Right lobe of liver (tissue), 6 donors: ENCODE measurements around the gene HOXA13. TPM values are rescaled to one million over a fixed set of nuclear protein-coding genes. Genes with fewer than 3 reads are reported as not detected.

Source experiments
- ATAC-seq, 4 donors: fragments of 200-7000 bp; cut with Tn5 transposase; one replicate each; pipeline ENCODE4 v1.9.1; 2020; ENCODE audit warnings: mild to moderate bottlenecking in 4 of 4, moderate library complexity in 4 of 4
- DNase-seq, 3 donors: peaks; one replicate each; pipeline ENCODE4 v3.0.0-alpha.2; 2020
- H3K27ac ChIP-seq, 3 donors: fragments of 200-600 bp; one replicate each; pipeline ENCODE4 v1.8.0; 2022
- H3K27me3 ChIP-seq, 2 donors: fragments of 200-600 bp; one replicate each; pipeline ENCODE4 v1.8.0; 2022
- H3K36me3 ChIP-seq, 4 donors: fragments of 200-600 bp; sonication (generic) in 1 of 4; one replicate each; pipeline versions ENCODE4 v1.5.1 to v1.8.0; 2017 to 2022; ENCODE audit warnings: control low read depth in 1 of 4
- H3K4me1 ChIP-seq, 4 donors: fragments of 200-600 bp; sonication (generic) in 1 of 4; one replicate each; pipeline versions ENCODE4 v1.5.1 to v1.8.0; 2017 to 2022; ENCODE audit warnings: control low read depth in 1 of 4
- H3K4me3 ChIP-seq, 3 donors: fragments of 200-600 bp; one replicate each; pipeline ENCODE4 v1.8.0; 2022
- H3K9me3 ChIP-seq, 4 donors: fragments of 200-600 bp; sonication (generic) in 1 of 4; one replicate each; pipeline versions ENCODE4 v1.5.1 to v1.8.0; 2017 to 2022; ENCODE audit warnings: control low read depth in 1 of 4
- CTCF ChIP-seq, 4 donors: fragments of 200-600 bp in 3 of 4; fragments of 450-650 bp in 1 of 4; IDR thresholded peaks; one replicate each; pipeline versions ENCODE4 v1.5.1 to v1.8.0; 2016 to 2022; ENCODE audit warnings: antibody characterized with exemption in 4 of 4, mild to moderate bottlenecking in 2 of 4
- POLR2A ChIP-seq: fragments of 450-650 bp; IDR thresholded peaks from one replicate; pipeline ENCODE4 v1.6.1; 2017; ENCODE audit warnings: antibody characterized with exemption, mild to moderate bottlenecking
- WGBS: methylation state at CpG from one replicate; pipeline ENCODE4 v1.1.6; 2018; ENCODE audit warnings: low coverage, low lambda C conversion rate; ENCODE audit not compliant: insufficient coverage; ENCODE audit errors: missing lambda C conversion rate; 5-methylcytosine and 5-hydroxymethylcytosine counted together
- intact Hi-C, 2 donors: fragments of 100-400 bp; cut with DNase I; formaldehyde crosslinking; loops; one replicate each; pipeline versions ENCODE4 v1.11.2 to v1.14.1; 2022
- total RNA-seq, 6 experiments: library from RNA; depleted of rRNA in 2 of 6; stranded (reverse); fragments of >200 nt in 2 of 6; fragmentation: NEBNext Ultra II Directional in 3 of 6; extraction: Animal tissue kit (Norgen Biotek cat#: 25700) in 3 of 6; gene quantifications; one replicate each; pipeline versions ENCODE4 v1.1.0 to v1.2.4, GENCODE V29; 2016 to 2023
- donor health status: DM: no; HTN: yes; CAD: no.
- donor health status: DM: no; HTN: no; CAD: no.
- donor health status: DM: no; HTN: no; CAD: no.
- donor health status: DM: no; HTN: yes; CAD: no.
- donor health status: DM: no; HTN: yes; CAD: no.

The HOXA13 gene
- total RNA-seq, 6 experiments from 2014 or later, result not detected

GRCh38 chr7:27179030-27179429 lies 20.9 kb downstream of the HOXA13 start:
- no peak overlapping the region for H3K4me3 ChIP-seq
- peaks cover 53 to 90% of the 10 kb centered on the region in 2 donors for H3K27me3 ChIP-seq
- DNase-seq (peak in 1 of 3 donors; percentile 11), ATAC-seq (no peak)
- WGBS, result 26% methylated on average over 14 of the region's 14 CpGs
- no peak overlapping the region for H3K27ac ChIP-seq
- H3K36me3 ChIP-seq, result no peaks in the 10 kb centered on the region
- intact Hi-C loops, result no loop called here
- TF ChIP-seq CTCF (IDR thresholded peaks at IDR 0.05), result no peak
- no peak for TF ChIP-seq POLR2A
- peaks cover 0 to 7% (median 0%) of the 10 kb centered on the region in 4 donors for H3K4me1 ChIP-seq
- H3K9me3 ChIP-seq, result no peaks in the 10 kb centered on the region

- Histone ChIP-seq H3K9me3 (no peaks in the 10 kb centered on the region), H3K4me3 (no peak overlapping the region), H3K4me1 (peaks cover 0 to 9% (median 0%) of the 10 kb centered on the region in 4 donors), H3K36me3 (no peaks in the 10 kb centered on the region), H3K27me3 (peaks cover 59 to 90% of the 10 kb centered on the region in 2 donors), H3K27ac (no peak overlapping the region)
- ATAC-seq (no peak), DNase-seq (no peak)
- WGBS, result 54% methylated on average over 6 of the region's 6 CpGs
- intact Hi-C loops, result no loop called here
- TF ChIP-seq CTCF (IDR thresholded peaks at IDR 0.05), result no peak
- TF ChIP-seq POLR2A, result no peak
Measured at GRCh38 chr7:27178366-27178765, 21.5 kb downstream of the HOXA13 start.

- no peak for DNase-seq
- H3K27ac ChIP-seq, result no peak overlapping the region
- no peaks in the 10 kb centered on the region for H3K36me3 ChIP-seq
- no peak for TF ChIP-seq CTCF (IDR thresholded peaks at IDR 0.05)
- TF ChIP-seq POLR2A, result no peak
- H3K27me3 ChIP-seq, result peaks cover 54 to 90% of the 10 kb centered on the region in 2 donors
- ATAC-seq, result no peak
- WGBS, result 65% methylated on average over 5 of the region's 5 CpGs
- no peaks in the 10 kb centered on the region for H3K9me3 ChIP-seq
- H3K4me1 ChIP-seq, result peaks cover 0 to 14% (median 0%) of the 10 kb centered on the region in 4 donors
- intact Hi-C loops, result no loop called here
- H3K4me3 ChIP-seq, result no peak overlapping the region
Measured at GRCh38 chr7:27177795-27178320, 22.0 kb downstream of the HOXA13 start.

- no peak overlapping the region for H3K27ac ChIP-seq
- H3K4me1 ChIP-seq, result peaks cover 0 to 14% (median 0%) of the 10 kb centered on the region in 4 donors
- H3K36me3 ChIP-seq, result no peaks in the 10 kb centered on the region
- DNase-seq (peak in 1 of 3 donors; percentile 39), ATAC-seq (no peak)
- H3K9me3 ChIP-seq, result no peaks in the 10 kb centered on the region
- TF ChIP-seq CTCF (IDR thresholded peaks at IDR 0.05), result no peak
- no peak for TF ChIP-seq POLR2A
- H3K4me3 ChIP-seq, result no peak overlapping the region
- peaks cover 50 to 91% of the 10 kb centered on the region in 2 donors for H3K27me3 ChIP-seq
- intact Hi-C loops, result no loop called here
- WGBS, result 51% methylated on average over 14 of the region's 22 CpGs
Measured at GRCh38 chr7:27176962-27177794, 22.7 kb downstream of the HOXA13 start.
